PFSK-1 (cell line): Measurements from ENCODE around the gene CHD1.

Experiments used
- FOXP2 ChIP-seq: optimal IDR thresholded peaks from 2 replicates; pipeline ENCODE3; 2011; ENCODE audit warnings: borderline replicate concordance, control low read depth, inconsistent platforms; ENCODE audit not compliant: insufficient read depth; ENCODE audit errors: extremely low read length, extremely low read depth
- POLR2AphosphoS5 ChIP-seq: IDR thresholded peaks from 2 replicates; pipeline ENCODE4 v1.6.1; 2012; ENCODE audit warnings: low read depth, mild to moderate bottlenecking, control low read depth, low read length, moderate library complexity
- SIN3A ChIP-seq: IDR thresholded peaks from 2 replicates; pipeline ENCODE4 v1.6.1; 2012; ENCODE audit warnings: mild to moderate bottlenecking, low read length, moderate library complexity, borderline replicate concordance; ENCODE audit not compliant: insufficient read depth
- TAF1 ChIP-seq: IDR thresholded peaks from 2 replicates; pipeline ENCODE4 v1.6.1; 2012; ENCODE audit warnings: low read length, control low read depth, borderline replicate concordance; ENCODE audit not compliant: insufficient read depth
- TF ChIP-seq, protein P1 (sequence below), 2 experiments: IDR thresholded peaks; 2 replicates each; pipeline versions ENCODE4 v1.6.1 to v1.8.0; 2011 to 2012; ENCODE audit warnings: low read depth in 2 of 2, low read length in 2 of 2, control low read depth in 1 of 2, inconsistent platforms in 1 of 2, mild to moderate bottlenecking in 1 of 2, moderate library complexity in 1 of 2; ENCODE audit not compliant: insufficient read depth in 1 of 2

Gene CHD1

DNA sequence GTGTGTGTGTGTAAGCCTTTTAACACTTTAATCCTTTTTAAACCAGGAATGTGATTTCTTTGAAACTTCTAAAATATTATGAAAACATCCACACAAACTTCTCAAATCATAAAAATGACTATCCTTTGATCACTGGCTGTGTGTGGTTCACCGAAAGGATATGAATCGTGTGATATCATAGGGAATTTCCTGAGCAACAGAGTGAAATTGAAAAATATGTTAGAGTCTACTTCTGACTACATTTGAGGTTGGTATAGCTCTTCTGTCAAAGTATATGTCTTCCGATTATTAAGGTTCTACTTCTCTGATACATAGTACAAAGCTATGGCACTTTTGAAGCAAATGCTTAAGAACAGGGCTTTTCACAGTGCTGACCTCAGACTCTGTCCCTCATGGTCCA, 115.1 kb downstream of the CHD1 start:
- TF ChIP-seq POLR2AphosphoS5 = no peak
- TF ChIP-seq FOXP2 = no peak
- TF ChIP-seq TAF1 = no peak
- TF ChIP-seq, protein P1, sequence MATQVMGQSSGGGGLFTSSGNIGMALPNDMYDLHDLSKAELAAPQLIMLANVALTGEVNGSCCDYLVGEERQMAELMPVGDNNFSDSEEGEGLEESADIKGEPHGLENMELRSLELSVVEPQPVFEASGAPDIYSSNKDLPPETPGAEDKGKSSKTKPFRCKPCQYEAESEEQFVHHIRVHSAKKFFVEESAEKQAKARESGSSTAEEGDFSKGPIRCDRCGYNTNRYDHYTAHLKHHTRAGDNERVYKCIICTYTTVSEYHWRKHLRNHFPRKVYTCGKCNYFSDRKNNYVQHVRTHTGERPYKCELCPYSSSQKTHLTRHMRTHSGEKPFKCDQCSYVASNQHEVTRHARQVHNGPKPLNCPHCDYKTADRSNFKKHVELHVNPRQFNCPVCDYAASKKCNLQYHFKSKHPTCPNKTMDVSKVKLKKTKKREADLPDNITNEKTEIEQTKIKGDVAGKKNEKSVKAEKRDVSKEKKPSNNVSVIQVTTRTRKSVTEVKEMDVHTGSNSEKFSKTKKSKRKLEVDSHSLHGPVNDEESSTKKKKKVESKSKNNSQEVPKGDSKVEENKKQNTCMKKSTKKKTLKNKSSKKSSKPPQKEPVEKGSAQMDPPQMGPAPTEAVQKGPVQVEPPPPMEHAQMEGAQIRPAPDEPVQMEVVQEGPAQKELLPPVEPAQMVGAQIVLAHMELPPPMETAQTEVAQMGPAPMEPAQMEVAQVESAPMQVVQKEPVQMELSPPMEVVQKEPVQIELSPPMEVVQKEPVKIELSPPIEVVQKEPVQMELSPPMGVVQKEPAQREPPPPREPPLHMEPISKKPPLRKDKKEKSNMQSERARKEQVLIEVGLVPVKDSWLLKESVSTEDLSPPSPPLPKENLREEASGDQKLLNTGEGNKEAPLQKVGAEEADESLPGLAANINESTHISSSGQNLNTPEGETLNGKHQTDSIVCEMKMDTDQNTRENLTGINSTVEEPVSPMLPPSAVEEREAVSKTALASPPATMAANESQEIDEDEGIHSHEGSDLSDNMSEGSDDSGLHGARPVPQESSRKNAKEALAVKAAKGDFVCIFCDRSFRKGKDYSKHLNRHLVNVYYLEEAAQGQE (IDR thresholded peaks at IDR 0.05; ENCODE audit: insufficient read depth in 1 of 2, low read depth in 2 of 2, low read length in 2 of 2) = no peak
- no peak for TF ChIP-seq SIN3A

DNA sequence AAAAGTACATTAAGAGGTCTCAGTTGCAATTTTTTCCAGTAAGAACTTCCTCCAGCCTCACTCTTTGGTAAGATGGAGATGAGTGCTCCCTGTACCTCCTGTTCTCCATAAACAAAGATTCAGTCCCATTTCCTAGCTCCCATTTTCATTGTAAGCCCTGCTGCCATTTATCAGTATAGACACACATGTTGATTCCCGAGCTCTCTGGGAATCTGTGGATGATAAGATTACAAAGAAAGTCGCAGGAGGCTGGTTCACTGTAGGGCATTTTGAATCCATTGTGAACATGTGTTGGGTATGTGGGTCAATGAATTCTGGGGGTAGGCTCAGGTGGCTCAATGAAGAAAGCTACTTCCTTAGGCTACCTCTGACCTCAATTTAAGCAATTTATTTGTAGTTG, 118.6 kb downstream of the CHD1 start:
- no peak for TF ChIP-seq TAF1
- no peak for TF ChIP-seq FOXP2
- TF ChIP-seq, protein P1 (IDR thresholded peaks at IDR 0.05; ENCODE audit: insufficient read depth in 1 of 2, low read depth in 2 of 2, low read length in 2 of 2) = no peak
- TF ChIP-seq POLR2AphosphoS5 = no peak
- no peak for TF ChIP-seq SIN3A

DNA sequence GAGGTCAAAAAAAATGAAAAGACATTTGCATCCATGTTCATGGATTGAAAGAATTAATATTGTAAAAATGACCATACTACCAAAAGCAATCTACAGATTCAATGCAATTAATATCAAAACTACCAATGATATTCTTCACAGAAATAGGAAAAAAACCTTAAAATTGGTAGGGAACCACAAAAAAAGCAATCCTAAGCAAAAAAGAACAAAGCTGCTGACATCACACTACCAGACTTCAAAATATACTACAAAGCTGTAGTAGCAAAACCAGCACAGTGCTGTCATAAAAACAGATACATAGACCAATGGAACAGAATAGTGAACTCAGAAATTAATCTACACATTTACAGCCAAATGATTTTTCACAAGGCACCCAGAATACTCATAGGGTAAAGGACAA, 121.0 kb downstream of the CHD1 start:
- TF ChIP-seq POLR2AphosphoS5 (no peak), SIN3A (no peak), FOXP2 (no peak), TAF1 (no peak)

DNA sequence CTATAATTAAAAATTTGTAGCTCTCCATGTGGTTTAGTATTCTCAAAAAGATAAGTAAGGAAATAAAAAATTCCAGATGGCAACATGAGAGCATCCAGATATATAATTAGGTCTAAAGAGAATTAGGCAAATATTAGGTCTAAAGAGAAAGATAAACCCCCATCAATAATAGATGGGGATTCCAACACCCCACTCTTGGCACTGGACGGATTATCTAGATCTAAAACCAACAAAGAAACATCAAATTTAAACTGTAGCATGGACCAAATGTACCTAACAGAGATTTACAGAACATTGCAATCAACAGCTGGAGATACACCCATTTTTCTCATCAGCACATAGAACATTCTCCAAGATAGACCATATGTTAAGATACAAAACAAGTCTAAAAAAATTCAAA, 123.7 kb downstream of the CHD1 start:
- TF ChIP-seq FOXP2 = no peak
- no peak for TF ChIP-seq TAF1
- TF ChIP-seq SIN3A = no peak
- TF ChIP-seq, protein P1 (IDR thresholded peaks at IDR 0.05; ENCODE audit: insufficient read depth in 1 of 2, low read depth in 2 of 2, low read length in 2 of 2) = no peak
- TF ChIP-seq POLR2AphosphoS5 = no peak

DNA sequence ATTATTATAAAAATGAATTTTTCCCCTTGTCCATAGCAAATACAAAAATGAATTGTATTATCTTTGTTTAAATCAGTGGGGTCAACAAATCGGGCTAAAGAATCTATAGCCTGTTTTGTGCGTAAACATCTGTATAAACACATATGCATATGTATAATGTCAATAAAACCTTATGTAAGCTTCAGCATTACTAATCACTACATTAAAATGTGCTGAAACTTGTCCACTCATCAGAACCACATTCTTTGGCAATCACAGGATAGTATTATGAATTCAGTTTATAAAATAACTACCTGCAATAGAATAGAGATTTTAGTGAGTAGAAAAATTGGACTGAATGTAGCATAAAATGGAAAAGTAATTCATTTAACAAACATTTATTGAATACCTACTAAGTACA, 124.7 kb downstream of the CHD1 start:
- TF ChIP-seq TAF1 (no peak), FOXP2 (no peak), POLR2AphosphoS5 (no peak), SIN3A (no peak)
- TF ChIP-seq, protein P1 (IDR thresholded peaks at IDR 0.05; ENCODE audit: insufficient read depth in 1 of 2, low read depth in 2 of 2, low read length in 2 of 2) = no peak
